Mucosa of gallbladder (tissue), 1 donor: ENCODE measurements around the gene GP1BA. TPM values are rescaled to one million over a fixed set of nuclear protein-coding genes. Genes with fewer than 3 reads are reported as not detected.

ENCODE experiments used
- DNase-seq: peaks from one replicate; pipeline ENCODE4 v3.0.0-alpha.2; 2020; ENCODE audit warnings: low spot score
- total RNA-seq: library from RNA; stranded (reverse); gene quantifications from one replicate; pipeline ENCODE4 v1.2.1, GENCODE V29; 2021
- donor health status: DM: no; HTN: no; CAD: no.

Gene GP1BA
- total RNA-seq, 1 donor from 2014 or later = not detected

GRCh38 chr17:4938688-4939545 is 6.8 kb downstream of the GP1BA start:
- DNase-seq = no peak

DNA sequence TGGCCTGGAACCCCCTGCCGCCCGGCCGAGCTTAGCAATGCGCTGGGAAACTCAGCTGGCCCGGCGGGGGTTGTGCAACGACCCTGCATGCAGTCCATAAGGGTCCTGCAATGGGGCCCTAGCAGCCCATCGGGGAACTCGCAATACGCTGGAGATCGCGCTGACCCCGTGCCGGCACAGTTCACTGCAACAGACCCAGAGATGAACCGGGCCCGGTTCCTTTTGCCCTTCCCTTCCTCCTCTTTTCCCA is 7.4 kb downstream of the GP1BA start:
- DNase-seq = no peak

GRCh38 chr17:4939796-4940554 is 7.9 kb downstream of the GP1BA start, which contains the start of the genes RNF167 and SLC25A11:
TSS of gene RNF167 (plus strand) at chr17:4940268. CDS start at chr17:4940910, 642 bp downstream.
TSS of gene SLC25A11 (minus strand) at chr17:4940046. CDS start at chr17:4939910, 136 bp downstream.
- peak; percentile 97 for DNase-seq

DNA sequence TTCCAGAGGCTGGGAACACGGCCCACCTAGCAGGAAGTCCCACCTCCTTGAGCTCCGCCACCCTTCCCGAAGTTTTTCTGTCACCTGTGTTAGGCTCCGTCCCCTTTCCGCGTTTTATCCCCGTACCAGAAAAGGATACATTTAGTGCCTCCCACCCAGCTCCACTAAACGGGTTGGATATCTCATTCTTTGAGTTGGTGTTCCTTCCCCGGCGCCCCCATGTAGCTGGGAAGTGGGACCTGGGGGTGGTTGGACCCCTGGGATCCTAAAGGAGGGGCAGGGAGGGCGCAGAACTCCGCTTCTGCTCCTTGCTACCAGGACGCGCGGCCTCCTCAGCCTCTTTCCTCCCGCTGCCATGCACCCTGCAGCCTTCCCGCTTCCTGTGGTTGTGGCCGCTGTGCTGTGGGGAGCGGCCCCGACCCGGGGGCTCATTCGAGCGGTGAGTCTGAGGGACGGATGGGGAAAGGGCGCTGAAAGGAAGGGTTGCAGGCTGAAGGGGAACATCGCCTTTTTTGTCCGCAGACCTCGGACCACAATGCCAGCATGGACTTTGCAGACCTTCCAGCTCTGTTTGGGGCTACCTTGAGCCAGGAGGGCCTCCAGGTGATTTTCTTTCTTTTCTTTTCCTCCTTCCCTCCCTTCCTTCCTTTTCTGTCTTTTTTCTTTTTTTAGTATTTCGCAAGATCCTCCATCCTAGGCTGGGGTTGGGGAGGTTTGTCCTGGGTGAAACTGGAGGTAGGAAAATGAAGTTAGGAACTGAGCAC is 8.7 kb downstream of the GP1BA start:
- peak; percentile 82 for DNase-seq

DNA sequence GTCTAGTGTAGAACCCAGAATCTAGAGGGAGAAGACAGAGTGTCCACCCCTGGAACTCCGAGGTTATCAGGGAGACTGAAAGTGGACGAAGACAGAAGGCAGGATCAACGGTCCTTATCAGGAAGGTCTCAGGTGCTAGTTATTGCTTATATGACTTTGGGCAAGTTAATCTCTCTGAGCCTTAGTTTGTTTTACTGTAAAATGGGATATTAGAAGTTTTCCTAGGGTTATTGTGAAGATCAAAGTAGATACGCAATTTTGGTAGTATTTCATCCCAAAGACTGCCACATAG is 9.2 kb downstream of the GP1BA start:
- no peak for DNase-seq

DNA sequence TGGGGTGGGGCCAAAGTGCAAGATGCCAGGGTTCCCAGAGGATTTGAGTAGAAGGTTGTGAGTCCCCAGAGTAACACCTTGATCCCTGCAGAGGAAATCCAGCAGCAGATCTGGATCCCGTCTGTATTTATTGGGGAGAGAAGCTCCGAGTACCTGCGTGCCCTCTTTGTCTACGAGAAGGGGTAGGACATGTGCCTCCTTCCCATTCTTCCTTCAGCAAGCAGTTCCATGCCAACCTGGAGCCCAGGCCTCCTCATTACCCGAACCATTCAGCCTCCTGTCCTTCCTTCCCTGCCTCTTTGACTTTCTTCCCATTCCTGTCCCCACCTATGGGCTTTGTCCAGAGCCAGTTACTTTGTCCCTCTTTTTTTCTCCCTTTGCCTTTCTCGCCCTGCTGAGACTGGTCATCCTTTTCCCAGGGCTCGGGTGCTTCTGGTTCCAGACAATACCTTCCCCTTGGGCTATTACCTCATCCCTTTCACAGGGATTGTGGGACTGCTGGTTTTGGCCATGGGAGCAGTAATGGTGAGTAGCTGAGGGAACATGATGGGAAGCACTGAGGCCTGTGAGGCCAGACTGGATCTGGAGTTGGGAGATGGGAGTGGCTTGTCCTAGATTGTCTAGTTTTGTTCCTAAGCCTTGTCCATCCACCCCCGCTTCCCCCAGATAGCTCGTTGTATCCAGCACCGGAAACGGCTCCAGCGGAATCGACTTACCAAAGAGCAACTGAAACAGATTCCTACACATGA is 10.9 kb downstream of the GP1BA start:
- DNase-seq = no peak

DNA sequence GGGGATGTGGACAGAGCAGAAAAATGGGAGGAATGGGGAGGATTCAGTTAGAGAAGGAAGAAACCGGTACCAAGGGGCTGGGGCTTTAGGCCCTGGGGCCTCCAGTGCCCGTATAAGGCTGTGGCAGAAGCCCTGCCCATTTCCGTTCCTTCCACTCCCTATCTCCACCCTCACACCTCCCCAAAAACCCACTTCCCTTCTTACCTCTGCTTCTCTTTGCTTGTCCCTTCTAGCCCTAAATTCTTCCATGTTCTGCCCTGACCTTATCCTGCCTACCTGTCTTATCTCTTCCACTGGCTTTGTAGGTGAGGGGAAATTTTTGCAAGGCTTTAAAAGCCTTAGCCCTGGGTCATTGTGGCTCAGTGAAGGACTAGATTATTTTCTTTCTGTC is 12.1 kb downstream of the GP1BA start:
- DNase-seq = no peak

- no peak for DNase-seq
Measured at GRCh38 chr17:4944554-4945175, 12.6 kb downstream of the GP1BA start.

GRCh38 chr17:4945176-4945943 is 13.3 kb downstream of the GP1BA start:
- DNase-seq = peak; percentile 74

DNA sequence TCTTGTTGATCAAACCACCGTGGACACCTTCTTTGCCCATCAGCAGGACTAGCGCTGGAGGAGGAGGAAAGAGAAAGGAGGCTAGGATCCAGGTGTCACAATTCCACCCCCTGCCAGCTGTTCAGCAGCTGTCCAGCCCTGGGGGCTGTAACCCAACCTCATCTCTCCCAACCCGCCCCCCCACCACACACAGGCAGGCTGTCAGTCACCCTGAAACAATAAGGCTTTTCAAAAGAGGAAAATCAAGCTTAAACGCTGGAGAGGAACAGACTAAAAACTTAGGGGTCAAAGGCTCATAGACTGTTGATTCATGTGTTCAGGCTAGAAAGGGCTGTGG is 13.8 kb downstream of the GP1BA start:
- DNase-seq = no peak

DNA sequence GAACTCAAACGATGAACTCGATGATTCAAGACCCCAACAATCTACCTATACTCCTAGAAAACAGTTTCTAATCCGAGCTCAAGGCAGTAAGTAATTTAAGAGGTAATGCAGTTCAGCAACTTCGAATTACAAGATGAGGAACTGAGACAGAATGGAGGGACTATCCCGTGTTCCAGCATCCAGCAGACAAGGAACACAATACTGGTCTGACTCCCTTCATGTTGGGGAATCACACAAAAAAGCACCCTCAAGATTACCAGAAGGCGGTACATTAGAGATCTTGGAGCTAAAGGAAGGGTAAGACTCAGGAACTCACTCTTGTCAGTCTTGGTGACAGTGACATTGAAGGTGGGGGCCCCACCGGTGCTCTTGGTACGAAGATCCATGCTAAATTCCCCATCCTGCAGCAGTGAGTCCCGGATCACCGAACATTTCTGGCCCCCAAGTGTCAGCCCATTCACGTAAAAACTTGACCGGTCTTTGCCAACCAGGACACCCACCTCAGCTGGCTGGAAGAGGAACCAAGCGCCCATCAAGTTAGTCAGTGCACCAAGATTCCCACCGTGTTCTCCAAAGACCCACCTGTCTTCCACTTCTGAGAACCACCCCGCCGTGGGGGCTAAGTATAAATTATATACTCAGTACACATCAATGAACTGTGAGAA is 14.4 kb downstream of the GP1BA start:
- no peak for DNase-seq

DNA sequence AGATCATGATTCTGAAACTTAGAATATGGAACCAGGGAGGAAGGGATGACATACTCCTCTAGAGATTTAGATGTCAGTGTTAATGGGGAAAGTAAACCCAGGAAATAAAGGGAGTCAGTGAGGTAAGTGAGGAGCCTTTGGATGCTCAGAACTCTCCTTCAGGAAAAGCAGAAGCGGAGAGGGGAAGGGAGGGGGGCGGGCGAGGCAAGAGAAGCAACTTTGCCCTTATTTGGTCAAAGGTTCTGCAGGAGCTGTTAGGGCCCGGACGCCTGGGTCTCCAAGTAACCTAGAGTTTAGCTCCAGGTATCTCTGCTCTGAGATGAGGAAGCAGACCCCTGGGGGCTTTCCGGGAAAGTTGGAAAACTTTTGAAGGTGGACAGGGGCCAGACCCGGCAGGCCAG is 14.9 kb downstream of the GP1BA start:
- no peak for DNase-seq

DNA sequence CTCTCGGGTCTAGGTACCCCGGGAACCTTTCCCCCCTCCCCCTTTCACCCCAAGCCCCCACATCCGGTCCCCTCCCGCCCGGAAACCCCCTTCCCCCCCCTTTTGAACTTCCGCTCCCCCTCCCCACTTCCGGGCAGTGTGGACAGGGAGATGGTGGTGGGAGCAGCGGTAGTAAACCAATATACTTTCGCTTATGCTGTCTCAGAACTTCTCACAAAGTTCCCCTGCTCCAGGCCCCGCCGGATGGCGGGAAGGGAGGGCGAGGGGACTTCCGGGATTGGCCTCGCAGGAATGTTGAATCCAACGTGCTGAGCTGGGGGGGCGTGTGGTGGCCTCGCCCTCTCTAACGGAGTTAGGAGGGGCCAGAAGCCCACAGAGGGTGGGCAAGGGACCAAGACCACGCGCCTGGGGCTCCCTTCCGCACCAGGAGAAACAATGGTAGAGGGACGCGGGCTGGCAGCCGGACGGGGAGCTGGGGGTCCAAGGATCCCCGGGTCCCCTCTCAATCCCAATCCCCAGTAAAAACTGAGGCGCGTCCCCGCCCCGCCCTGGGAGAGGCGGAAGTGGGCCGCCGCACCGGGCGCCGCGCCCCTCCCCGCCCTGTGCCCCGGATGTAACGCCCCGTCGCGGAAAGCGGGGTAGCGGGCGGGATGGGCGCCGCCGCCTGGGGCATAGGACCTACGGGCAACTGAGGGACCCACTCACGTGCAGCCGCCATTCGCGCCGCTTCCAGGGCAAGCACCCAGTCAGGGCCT is 15.5 kb downstream of the GP1BA start:
- peak; percentile 36 for DNase-seq

DNA sequence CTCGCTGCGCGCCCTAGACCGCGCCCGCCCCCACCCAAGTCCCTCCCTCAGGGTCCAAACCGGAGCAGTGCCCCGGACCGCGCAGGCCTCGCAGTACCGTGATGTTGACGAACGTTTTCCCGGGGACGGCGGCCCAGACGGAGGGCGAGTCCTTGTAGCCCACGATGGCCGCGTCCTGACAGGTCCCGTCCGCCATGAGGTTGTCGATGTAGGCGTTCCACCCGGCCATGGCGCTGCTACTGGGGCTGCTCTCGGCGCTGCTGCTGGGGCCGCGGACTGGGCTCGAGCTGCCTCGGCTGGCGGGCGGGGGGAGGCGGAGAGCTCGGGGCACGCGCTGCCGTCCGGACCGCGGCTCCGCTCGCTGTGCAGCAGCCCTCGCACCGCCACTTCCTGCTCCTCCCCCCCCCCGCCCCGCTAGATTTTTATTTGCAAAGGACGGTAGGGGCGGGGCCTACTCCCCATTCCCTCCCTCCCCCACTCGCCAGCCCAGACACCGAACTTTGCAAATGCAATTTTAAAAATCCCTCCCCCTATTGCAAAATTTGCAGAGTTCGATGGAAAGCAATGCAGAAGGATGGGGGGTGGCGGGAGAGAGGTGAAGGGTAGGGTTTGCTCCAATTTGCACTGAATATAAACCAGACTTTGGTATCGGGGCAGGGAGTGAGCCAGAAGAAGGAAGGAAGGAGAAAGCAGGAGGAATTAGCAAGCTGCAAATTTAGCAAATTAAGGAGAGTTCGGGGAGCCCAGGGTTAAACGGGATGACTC is 16.3 kb downstream of the GP1BA start, which contains the start of gene PFN1:
Gene PFN1, minus strand, starts transcription at position 365 of the 765 bp plus-strand sequence. Its CDS starts 136 bp downstream, at position 229.
- peak; percentile 94 for DNase-seq

DNA sequence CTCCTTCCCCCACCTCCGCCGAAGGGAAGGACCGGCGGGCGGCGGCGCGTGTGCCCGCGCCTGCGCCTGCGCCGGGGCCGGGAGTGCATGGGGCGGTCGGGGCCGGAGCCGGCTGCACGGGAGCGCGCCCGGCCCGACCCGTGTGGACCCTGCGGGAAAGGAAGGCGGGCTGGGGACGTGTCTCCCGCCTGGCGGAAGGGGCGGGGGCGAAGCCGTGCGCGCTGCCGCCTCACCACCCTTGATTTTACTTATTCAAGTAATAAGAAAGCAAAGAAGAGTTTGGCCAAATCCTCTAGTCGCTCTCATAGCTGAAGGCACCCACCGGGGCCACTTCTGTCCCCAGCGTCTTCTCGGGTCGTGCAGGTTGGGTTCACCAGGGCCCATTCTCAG is 16.8 kb downstream of the GP1BA start:
- DNase-seq = peak; percentile 81

GRCh38 chr17:4949321-4950074 is 17.4 kb downstream of the GP1BA start:
- DNase-seq = peak; percentile 53

- peak; percentile 37 for DNase-seq
Measured at GRCh38 chr17:4950075-4950745, 18.1 kb downstream of the GP1BA start.
